Lower leg skin (tissue), 4 donors: ENCODE data around the gene OSM. TPM values are rescaled to one million over a fixed set of nuclear protein-coding genes. Genes with fewer than 3 reads are reported as not detected.

Experiments used
- DNase-seq, 2 donors: peaks; one replicate each; pipeline ENCODE4 v3.0.0-alpha.2; 2019; ENCODE audit warnings: low spot score in 2 of 2
- H3K4me3 ChIP-seq: fragments of 200-600 bp; sonication (generic); 2 replicates; pipeline ENCODE4 v1.5.1; 2017; ENCODE audit warnings: mild to moderate bottlenecking, low read depth; ENCODE audit not compliant: poor library complexity, severe bottlenecking
- POLR2A ChIP-seq, 2 donors: fragments of 450-650 bp; IDR thresholded peaks; one replicate each; pipeline ENCODE4 v1.6.1; 2016 to 2017; ENCODE audit warnings: antibody characterized with exemption in 2 of 2, mild to moderate bottlenecking in 1 of 2, moderate library complexity in 1 of 2
- WGBS, 2 donors: methylation state at CpG; one replicate each; pipeline ENCODE4 v1.1.5; 2018; 5-methylcytosine and 5-hydroxymethylcytosine counted together
- intact Hi-C: fragments of 100-400 bp; cut with DNase I; formaldehyde crosslinking; loops from one replicate; pipeline ENCODE4 v1.15.0; 2023; ENCODE audit warnings: low total_unique reads
- total RNA-seq, 4 donors: library from RNA; depleted of rRNA; stranded (reverse); fragments of >200 nt; gene quantifications; one replicate each; pipeline ENCODE4 v1.1.0, GENCODE V29; 2016
- TF ChIP-seq, protein P1 (sequence below), 3 donors: fragments of 450-650 bp; IDR thresholded peaks; one replicate each; pipeline ENCODE4 v1.5.1; 2016; ENCODE audit warnings: antibody characterized with exemption in 3 of 3, mild to moderate bottlenecking in 3 of 3, moderate library complexity in 2 of 3

Gene OSM
- total RNA-seq, 4 donors from 2014 or later: 0.27 to 0.34 (median 0.29) TPM; not detected in 1

DNA sequence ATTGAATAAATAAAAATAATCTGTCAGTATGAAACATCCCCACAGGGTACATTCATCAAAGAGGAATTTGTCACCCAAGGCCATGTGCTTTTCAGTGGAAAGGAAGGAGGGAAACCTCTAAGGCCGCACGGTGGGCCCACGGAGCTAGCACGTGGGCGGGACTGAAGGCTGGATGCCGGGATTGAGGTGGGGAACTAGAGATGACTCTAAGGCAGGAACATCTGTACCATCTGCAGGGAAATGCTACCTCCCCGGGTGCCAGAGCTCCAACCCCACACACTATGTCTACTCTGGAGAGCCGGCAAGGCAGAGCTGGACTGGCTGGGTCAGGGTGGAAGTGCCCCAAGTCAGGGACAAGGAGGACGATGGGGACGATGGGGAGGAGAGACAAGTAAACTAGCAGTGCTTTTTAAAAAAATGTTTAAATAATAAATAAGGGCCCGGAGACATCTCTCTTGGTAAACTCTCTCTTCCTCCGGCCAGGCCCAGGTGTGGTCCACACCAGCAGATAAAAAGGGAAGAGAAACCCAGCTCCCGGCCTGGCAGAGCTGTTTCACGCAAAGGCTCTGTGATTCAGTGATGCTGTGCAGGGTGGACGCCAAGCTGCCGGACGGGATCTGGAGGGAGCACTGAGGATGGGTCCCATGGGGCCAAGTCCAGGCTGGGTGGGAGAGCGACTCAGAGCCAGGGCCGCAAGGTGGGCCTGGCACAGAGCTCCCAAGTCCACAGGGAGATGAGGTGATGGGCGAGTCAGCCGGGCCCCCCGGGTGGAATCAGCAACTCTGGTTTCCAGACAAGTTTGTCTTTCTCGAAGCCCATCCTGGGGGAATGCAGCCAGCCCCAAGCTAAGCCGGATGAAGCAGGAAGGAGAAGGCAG is 25.9 kb downstream of the OSM start:
- no peak for TF ChIP-seq POLR2A (IDR thresholded peaks at IDR 0.05)
- TF ChIP-seq, protein P1, sequence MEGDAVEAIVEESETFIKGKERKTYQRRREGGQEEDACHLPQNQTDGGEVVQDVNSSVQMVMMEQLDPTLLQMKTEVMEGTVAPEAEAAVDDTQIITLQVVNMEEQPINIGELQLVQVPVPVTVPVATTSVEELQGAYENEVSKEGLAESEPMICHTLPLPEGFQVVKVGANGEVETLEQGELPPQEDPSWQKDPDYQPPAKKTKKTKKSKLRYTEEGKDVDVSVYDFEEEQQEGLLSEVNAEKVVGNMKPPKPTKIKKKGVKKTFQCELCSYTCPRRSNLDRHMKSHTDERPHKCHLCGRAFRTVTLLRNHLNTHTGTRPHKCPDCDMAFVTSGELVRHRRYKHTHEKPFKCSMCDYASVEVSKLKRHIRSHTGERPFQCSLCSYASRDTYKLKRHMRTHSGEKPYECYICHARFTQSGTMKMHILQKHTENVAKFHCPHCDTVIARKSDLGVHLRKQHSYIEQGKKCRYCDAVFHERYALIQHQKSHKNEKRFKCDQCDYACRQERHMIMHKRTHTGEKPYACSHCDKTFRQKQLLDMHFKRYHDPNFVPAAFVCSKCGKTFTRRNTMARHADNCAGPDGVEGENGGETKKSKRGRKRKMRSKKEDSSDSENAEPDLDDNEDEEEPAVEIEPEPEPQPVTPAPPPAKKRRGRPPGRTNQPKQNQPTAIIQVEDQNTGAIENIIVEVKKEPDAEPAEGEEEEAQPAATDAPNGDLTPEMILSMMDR (IDR thresholded peaks at IDR 0.05): no peak
- 75 to 78% methylated on average over 24 of the region's 24 CpGs for WGBS, 2 donors
- no peak overlapping the region for H3K4me3 ChIP-seq
- intact Hi-C loops: no loop called here
- DNase-seq: no peak

DNA sequence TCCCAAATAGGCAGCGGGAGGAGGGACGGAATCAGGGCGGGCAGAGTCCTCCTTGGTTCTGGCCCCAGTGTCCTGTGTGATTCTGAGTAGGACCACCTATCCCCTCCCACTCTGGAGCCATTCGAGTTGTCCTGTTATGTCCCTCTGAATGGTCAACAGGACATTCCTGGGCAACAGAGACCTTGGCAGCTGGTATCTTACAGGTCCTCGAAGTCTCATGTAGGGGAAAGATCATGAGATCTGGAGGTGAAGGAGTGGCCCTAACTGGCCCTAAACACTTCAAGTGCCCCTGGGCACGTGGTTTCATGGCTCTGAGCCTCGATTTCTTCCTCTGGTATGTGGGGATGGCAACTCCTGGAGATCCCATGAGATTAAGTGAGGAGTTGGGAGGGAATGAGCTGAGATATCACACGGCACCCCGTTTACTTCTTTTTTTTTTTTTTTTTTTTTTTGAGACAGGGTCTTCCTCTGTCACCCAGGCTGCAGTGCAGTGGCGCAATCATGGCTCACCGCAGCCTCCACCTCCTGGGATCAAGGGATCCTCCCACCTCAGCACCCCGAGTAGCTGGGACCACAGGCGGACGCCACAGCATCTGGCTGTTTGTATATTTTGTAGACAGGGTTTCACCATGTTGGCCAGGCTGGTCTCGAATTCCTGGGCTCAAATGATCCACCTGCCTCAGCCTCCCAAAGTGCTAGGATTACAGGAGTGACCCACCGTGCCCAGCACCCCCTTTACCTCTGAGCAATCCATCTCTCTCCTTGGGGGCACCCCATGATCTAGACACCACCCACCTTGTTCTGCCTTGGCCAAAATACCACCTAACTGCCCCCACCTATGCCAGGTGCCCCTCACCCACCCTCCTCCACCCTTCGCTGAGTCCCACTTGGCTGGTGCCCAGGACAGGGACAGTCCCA is 26.9 kb downstream of the OSM start:
- no peak for DNase-seq
- H3K4me3 ChIP-seq: no peak overlapping the region
- TF ChIP-seq, protein P1 (IDR thresholded peaks at IDR 0.05): no peak
- TF ChIP-seq POLR2A (IDR thresholded peaks at IDR 0.05): no peak
- 80 to 83% methylated on average over 17 of the region's 17 CpGs for WGBS, 2 donors
- intact Hi-C loops: no loop called here

DNA sequence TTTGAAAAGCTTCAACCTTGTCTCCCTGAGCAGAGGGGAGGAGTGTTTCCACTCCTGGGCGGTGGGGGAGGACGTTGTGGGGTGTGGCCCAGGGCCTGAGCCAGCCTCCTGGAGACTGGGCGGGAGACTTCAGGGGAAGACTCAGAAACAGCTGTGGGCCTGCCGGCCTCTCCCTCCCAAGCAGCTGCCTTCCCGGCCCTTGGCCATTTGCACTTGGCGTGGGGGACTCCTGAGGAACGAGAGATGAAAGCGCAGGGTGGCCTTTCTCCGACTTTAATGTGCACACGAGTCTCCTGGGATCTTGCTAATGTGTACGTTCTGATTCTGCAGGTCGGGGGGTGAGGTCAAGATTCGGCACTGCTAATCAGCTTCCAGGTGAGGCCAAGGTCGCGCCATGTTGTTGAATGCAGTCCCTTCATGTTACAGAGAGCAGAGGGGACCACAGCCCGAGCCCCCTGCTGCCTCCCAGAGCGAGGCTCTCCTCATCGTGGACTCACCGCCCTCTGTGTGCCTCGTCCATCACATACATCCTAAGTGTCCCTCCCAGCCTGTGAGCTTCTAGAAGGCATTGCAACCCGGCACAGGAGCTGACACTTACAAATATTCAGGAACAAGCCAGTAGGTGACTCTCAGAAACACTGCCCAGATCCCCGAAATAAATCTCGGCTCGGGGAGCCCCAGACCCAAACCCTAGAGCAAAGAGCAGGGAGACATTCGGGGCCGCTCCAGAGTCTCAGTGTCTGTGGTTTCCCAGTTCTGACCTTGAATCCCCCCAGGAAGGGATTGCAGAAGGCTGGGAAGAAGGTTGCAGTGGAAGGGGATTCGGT is 27.8 kb downstream of the OSM start:
- DNase-seq: no peak
- WGBS, 2 donors: 63 to 66% methylated on average over 22 to 26 of the region's 27 CpGs
- intact Hi-C loops: no loop called here
- H3K4me3 ChIP-seq: no peak overlapping the region
- TF ChIP-seq, protein P1 (IDR thresholded peaks at IDR 0.05): no peak
- no peak for TF ChIP-seq POLR2A (IDR thresholded peaks at IDR 0.05)

DNA sequence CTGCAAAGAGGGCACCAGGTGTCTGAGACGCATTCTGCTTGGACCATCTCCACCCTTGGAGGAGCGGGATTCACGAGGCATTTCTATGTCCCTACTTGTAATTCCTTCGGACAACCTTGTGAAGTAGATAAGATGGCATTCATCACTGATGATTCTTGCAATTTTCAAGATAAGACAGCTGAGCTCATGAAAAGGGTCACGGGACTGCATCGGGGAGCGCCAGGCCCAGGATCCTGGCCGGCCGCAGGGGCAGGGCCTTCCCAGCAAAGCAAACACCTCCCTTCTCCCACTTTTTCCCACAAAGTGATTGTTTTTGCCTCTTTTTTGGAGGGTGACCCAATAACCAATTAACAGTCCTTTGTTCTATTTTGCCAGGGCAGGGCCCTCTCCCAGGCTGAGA is 28.5 kb downstream of the OSM start:
- intact Hi-C loops: no loop called here
- no peak overlapping the region for H3K4me3 ChIP-seq
- 82 to 88% methylated on average over 9 of the region's 9 CpGs for WGBS, 2 donors
- no peak for DNase-seq
- TF ChIP-seq, protein P1 (IDR thresholded peaks at IDR 0.05): no peak
- no peak for TF ChIP-seq POLR2A (IDR thresholded peaks at IDR 0.05)

DNA sequence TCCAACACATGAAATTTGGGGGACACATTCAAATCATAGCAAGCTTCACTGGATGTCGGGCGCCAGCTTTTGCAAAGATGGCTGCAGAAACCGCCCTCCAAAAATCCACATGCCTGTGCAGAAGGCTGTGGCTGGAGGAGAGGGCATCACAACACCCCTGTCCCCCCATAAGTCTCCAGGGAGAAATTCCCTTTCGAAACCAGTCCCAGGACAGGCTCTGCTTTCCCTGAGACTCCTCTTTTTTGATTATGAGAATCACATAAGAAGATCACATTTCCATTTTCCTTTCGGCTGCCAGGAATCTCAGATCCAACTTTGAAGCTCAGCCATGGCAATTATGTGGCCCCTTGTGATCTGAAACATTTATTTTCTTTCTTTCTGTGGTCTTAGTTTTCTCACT is 29.8 kb downstream of the OSM start:
- 96 to 98% methylated on average over 5 of the region's 5 CpGs for WGBS, 2 donors
- no peak for DNase-seq
- intact Hi-C loops: no loop called here
- H3K4me3 ChIP-seq: no peak overlapping the region
- TF ChIP-seq POLR2A (IDR thresholded peaks at IDR 0.05): no peak
- TF ChIP-seq, protein P1 (IDR thresholded peaks at IDR 0.05): no peak
